Brain pericyte (primary cell): Measurements from ENCODE around the gene CCNQ.

ENCODE experiments used
- DNase-seq: peaks from one replicate; pipeline ENCODE4 v3.0.0-alpha.2; 2012; ENCODE audit warnings: low read depth, low spot score

CCNQ gene

DNA sequence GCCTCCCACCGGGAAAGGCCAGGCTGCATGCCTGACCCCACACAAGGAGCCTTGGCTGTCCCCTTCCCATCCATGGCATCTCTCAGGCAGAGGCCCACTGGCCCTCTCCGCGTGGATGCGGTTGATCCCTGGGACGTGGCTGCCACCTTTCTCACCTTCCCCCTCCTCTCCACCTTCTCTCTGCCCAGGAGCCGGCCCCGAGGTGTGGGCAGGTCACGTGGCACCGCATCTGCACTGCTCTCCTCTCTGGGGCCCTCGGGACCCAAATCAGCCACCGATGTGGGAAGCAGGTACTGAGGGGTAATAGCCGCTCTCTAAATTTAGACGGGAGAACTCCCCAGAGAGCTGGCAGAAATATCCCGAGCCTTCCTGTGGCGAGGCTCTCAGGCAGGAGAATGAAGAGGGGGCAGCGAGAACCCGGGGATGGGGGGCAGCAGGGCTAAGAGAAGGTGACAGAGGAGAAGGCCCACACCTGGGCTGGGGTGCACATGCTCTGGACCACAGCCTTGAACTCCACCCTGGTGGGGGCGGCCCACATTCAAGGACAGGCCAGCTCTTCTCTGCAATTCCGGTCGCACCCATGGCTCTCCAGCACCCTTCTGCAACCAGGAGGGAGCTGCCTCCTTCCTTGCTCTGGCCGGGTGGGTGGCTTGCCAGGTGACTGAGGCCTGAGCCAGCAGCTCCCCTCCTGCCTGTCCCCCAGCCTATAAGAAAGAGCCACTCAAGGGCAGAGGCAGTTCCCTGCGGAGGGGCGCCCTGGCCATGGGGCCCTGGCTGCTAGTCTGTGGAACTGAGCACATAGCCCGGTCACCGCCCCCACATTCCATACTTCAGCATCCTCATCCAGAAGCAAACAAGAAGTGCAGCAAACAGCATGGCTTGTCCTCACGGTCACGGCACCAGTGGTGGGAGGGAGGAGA is 38.4 kb upstream of the CCNQ start:
- no peak for DNase-seq

DNA sequence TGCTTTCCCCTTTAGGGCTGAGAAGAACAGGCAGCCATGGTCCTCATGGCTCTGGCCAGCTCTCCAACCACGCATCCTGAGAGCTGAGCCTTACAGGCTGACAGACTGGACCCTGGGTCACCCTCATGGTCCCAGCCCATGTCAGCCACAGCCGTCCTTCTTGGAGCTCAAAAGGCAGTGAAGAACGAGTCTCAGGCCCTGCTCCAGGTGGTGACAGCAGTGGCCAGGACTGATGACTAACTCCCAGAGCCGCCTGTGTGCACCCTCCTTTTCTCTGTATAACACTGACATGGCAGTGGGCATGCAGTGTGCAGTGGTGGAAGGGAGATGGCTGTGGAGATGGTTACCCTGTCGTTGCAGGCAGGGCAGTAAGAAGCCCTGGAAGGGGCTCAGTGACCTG is 37.8 kb upstream of the CCNQ start:
- DNase-seq: no peak

- DNase-seq: no peak
Observed at GRCh38 chrX:153635788-153636668, 37.1 kb upstream of the CCNQ start.

DNA sequence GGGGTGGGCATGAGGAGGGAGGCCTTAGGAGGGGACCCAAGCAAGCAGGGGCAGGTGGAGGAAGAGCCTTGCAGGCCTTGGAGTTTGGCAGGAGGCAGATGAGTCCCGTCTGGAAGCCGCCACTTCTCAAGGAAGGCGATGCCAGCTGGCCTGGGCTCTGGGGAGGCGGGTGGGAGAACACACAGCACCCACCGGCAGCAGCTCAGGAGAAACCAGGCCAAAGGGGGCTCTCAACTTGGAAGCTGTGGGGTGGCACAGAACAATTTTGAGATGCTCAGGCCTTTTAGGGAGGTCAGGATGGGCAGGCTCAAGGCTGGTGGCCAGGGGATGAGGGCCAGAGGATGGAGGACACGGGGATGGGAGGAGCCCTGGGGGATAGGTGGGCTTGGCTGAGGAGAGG is 36.4 kb upstream of the CCNQ start:
- DNase-seq: no peak

GRCh38 chrX:153634832-153635231 is 35.9 kb upstream of the CCNQ start:
- no peak for DNase-seq

DNA sequence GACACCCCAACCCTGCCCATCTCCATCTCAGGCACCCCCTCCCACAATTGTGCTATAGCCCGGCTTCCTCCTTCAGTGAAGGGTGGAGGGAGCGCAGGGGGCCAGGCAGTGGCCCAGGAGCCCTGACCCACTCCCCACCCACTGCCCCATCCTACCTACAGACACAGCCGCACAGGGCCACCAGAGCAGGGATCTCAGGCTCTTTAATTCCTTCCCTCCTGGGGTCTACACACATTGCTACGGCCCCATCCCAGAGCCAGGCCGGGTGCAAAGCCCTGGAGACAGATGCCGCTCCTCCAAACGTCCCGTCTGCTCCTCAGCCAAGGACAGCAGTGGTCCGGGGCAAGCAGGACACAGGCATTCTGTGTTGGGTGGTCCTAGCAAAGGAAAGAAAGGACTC is 35.3 kb upstream of the CCNQ start:
- no peak for DNase-seq

GRCh38 chrX:153633607-153634180 is 34.8 kb upstream of the CCNQ start:
- no peak for DNase-seq

GRCh38 chrX:153633048-153633447 is 34.1 kb upstream of the CCNQ start:
- no peak for DNase-seq

DNA sequence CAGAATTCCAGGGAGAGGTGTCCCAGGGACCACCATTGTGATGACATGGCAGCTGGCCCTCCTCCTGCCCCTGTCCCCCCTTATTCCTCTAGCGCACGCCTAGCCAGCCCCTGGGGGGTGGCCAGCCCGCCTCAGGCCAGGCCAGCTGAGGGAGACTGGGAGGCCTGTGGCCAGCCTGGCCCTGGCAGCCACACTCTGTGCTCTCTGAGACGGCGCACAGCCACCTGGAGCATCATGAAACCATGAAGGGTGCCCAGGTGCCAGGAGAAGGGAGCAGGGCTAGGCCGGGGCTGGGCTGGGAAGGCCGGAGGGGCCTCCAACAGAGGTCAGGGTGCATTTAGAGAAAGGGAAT is 33.6 kb upstream of the CCNQ start:
- no peak for DNase-seq

GRCh38 chrX:153631907-153632594 is 33.1 kb upstream of the CCNQ start:
- no peak for DNase-seq

GRCh38 chrX:153631346-153631745 is 32.4 kb upstream of the CCNQ start:
- DNase-seq: no peak

DNA sequence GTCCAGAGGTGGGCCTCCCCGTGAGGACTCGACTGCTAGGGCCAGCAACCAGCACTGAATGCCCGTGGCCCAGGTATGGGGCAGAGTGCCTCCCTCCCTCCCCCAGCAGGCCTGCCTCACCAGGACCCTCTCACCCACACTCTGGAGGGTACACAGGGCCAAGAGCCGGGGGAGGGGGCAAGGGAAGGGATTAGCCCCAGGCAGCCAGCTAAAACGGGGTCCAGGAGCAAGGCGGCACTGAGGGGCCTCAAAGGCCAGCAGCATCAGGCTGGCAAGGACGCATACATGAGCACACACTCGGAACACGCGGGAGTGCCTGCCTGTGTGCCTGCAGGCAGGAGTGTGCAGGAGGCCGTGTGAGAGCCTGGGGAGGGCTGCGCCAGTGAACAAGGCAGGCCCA is 29.7 kb upstream of the CCNQ start:
- DNase-seq: no peak

DNA sequence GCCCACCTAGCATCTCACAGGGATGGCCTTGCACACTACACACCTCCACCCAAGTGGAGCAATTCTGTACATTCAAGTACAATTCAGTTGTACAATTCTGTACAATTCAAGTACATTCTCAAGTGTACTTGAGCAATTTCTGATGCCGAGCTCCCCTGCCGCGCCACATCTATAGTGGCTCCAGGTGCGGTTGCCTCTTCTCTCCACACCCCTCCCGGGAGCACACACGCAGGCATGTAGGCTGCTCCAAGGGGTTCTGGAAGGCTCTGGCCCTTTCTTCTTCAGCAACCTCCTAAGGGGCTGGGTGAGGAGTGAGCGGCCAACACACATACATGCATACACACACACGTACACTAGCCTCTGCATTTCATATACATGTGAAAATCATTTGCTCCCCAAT is 29.2 kb upstream of the CCNQ start:
- DNase-seq: no peak

DNA sequence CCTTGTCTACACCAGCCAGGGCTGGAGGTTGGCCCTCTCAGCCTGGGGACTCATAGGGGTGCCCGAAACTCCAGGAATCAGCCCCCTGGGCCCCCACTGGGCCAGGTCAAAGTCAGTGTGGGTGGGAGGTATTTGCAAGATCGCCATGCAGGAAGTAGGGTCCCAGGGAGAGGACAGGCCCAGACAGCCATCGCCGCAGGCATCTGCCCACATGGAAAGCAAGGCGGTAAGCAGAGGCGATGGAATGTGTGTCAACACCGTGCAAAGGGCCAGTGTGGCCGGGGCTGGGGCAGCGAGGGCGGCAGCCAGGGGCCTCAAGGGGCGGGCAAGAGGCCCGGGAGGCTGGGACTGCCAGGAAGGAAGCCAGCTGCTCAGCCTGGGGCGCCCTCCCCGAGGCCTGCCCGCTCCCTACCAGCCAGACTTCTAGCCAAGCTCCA is 28.8 kb upstream of the CCNQ start:
- no peak for DNase-seq

DNA sequence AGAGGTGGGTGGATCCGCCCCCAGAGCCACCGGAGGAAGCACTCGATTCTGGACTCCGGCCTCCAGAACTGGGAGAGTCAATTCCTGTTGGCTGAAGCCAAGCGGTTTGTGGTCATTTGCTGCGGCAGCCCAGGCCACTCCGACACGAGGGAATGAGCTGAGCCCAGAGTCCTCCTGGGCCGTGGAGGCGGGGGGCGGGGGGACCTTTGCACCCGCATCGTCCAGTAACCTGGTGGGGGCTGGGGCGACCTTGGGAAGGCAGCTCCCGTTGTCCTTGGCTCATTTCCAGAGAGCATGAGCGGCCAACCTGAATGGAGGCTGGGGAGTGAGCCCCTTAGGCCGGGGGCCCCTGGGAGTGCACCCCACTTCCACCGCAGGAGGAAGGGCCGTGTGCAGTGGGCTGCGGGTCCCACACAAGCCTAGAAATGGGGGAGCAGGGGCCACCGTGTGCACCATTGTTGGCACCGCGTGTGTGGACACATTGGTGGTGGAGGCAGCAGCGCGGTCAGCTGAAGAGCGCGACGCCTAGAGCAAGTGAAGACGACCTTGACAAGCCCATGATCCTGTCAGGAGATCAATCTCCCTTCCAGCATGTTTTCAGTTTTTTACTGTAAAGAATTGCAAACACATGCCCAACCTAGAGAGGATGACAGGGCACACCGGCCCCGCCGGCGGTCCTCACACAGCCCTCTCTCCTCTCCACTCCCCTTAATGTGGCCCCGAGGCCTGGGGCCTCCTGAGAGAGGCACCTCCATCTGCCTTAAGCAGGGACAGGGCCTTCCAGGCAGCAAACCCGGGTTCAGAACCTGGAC is 28.1 kb upstream of the CCNQ start:
- DNase-seq: no peak

DNA sequence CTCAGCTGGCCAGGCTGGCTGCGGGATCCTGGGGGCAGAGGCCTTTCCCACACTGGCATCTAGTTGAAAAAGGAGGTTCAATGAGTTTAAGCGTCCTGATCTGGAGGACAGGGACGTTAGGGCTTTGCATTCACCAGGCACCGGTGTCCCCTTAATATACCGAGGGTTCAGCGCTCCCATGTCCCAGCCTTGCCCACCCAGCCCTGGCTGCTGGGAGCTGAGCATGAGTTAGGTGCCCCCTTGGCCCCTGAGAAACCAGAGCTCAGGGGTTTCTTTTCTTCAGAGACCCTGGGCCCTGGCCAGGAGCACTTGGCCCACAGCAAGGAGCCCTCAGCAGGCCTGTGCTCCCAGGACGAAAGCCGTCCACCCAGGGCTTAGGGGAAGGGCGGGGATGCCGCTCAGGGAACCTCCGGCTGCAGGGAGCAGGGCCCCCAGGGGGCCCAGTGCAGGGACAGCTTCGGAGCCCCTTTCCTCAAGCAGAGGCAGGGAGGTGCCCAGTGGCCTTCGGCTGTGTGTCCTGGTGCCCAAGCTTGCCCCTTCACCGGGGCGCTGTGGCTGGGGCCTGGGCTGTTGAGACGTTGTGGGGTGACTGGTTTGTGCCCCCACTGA is 27.2 kb upstream of the CCNQ start:
- no peak for DNase-seq

- no peak for DNase-seq
Observed at GRCh38 chrX:153625271-153626024, 26.5 kb upstream of the CCNQ start.

DNA sequence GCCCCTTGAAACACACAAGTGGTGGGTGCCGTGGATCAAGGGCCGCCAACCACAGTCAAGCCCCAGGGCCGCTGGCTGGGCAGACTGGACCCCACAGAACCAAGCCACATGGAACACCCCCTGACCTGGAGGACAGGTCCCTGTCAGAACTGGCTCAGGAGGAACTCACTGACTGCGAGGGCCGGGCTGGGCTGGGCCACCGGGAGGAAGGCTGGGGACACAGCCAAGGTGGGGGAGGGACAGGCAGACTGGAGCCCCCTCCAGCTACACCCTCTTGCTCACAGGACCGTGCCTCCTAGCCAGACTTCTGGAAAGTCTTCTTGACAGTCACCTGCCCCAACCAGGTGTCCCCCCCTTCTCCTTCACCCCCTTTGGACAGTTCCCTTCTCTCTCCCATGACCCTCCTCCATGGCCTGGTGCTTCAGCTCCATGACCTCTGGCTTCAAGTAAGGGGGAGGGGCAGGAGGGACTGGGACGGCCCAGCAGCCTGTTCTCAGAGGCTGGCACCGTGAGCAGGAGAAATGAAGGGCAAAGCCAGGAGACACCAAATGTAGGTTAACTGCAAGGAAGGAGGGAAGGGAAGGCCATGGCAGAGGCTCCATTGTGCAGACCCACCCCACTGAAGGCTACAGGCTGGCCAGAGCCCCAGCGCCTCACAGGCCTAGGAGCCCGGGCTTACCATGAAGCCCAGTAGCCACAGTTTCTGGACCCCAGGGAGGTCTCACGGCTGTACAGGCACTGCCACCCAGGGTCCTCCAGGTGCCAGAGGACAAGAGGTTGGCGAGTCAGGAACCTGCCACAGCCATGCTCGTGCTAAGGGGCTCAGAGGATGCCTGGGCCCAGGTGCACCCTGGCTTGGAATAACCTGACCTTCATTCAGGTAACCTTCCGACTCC is 25.5 kb upstream of the CCNQ start:
- no peak for DNase-seq
